Neural cell (in vitro differentiated cells): ENCODE results near the gene LGSN. TPM values are rescaled to one million over a fixed set of nuclear protein-coding genes. Genes with fewer than 3 reads are reported as not detected.

Source experiments
- H2AFZ ChIP-seq: fragments of 200-600, 300-800 bp; sonication (generic), shearing (Covaris generic); 2 replicates; pipeline ENCODE4 v1.6.0; 2014; ENCODE audit warnings: low read depth, mild to moderate bottlenecking, antibody characterized with exemption, low read length, moderate library complexity
- H3F3A ChIP-seq: fragments of 200-600 bp; shearing (Covaris generic); 2 replicates; pipeline ENCODE4 v1.6.1; 2016; ENCODE audit warnings: mild to moderate bottlenecking, moderate library complexity, mixed read lengths, antibody characterized with exemption, low read length; ENCODE audit not compliant: insufficient read depth, poor library complexity, severe bottlenecking
- H3K27ac ChIP-seq: fragments of 200-600, 300-800 bp; sonication (generic), shearing (Covaris generic); 2 replicates; pipeline ENCODE4 v1.5.1; 2014; ENCODE audit warnings: mild to moderate bottlenecking, low read length, moderate library complexity
- H3K27me3 ChIP-seq: fragments of 300-800, 200-600 bp; sonication (generic), shearing (Covaris generic); 2 replicates; pipeline ENCODE4 v1.6.0; 2014; ENCODE audit warnings: mild to moderate bottlenecking, low read depth, low read length, moderate library complexity; ENCODE audit not compliant: insufficient read depth
- H3K36me3 ChIP-seq: fragments of 300-800, 200-600 bp; sonication (generic), shearing (Covaris generic); 2 replicates; pipeline ENCODE4 v1.5.1; 2014; ENCODE audit warnings: mild to moderate bottlenecking, antibody characterized with exemption, low read length, moderate library complexity; ENCODE audit not compliant: insufficient read depth
- H3K4me2 ChIP-seq: fragments of 300-800, 200-600 bp; sonication (generic), shearing (Covaris generic); 2 replicates; pipeline ENCODE4 v1.6.0; 2014; ENCODE audit warnings: mild to moderate bottlenecking, low read length
- H3K4me3 ChIP-seq: fragments of 300-800, 200-600 bp; sonication (generic), shearing (Covaris generic); 2 replicates; pipeline ENCODE4 v1.5.1; 2014; ENCODE audit warnings: mild to moderate bottlenecking, low read length, moderate library complexity
- H3K79me2 ChIP-seq: fragments of 200-600 bp; shearing (Covaris generic); replicated peaks from 2 replicates; pipeline ENCODE4 v1.6.0; 2014; ENCODE audit warnings: mild to moderate bottlenecking, low read length, moderate library complexity; ENCODE audit not compliant: insufficient read depth
- H3K9ac ChIP-seq: fragments of 300-800, 200-600 bp; sonication (generic), shearing (Covaris generic); 2 replicates; pipeline ENCODE4 v1.6.1; 2016; ENCODE audit warnings: mild to moderate bottlenecking, low read length, mixed read lengths
- H3K9me2 ChIP-seq: fragments of 200-600 bp; shearing (Covaris generic); 2 replicates; pipeline ENCODE4 v1.6.1; 2016; ENCODE audit warnings: mild to moderate bottlenecking, low read length, mixed read lengths; ENCODE audit not compliant: insufficient read depth
- H3K9me3 ChIP-seq: fragments of 200-600, 300-800 bp; sonication (generic), shearing (Covaris generic); 2 replicates; pipeline ENCODE4 v1.6.1; 2016; ENCODE audit warnings: mild to moderate bottlenecking, mixed run types, low read length, moderate library complexity, mixed read lengths
- H4K20me1 ChIP-seq: fragments of 200-600 bp; shearing (Covaris generic); 2 replicates; pipeline ENCODE4 v1.6.1; 2016; ENCODE audit warnings: mild to moderate bottlenecking, mixed run types; ENCODE audit not compliant: insufficient read depth
- EP300 ChIP-seq: fragments of 450-650 bp; conservative IDR thresholded peaks from 2 replicates; pipeline ENCODE4 v1.6.1; 2014; ENCODE audit warnings: antibody characterized with exemption, mild to moderate bottlenecking, moderate library complexity; ENCODE audit not compliant: poor library complexity, severe bottlenecking
- EZH2 ChIP-seq: fragments of 200-600, 300-800 bp; shearing (Covaris generic), sonication (generic); IDR thresholded peaks from 2 replicates; pipeline ENCODE4 v1.6.1; 2014; ENCODE audit warnings: antibody characterized with exemption, low read length, borderline replicate concordance, mild to moderate bottlenecking; ENCODE audit not compliant: insufficient read depth, poor library complexity, severe bottlenecking
- MXI1 ChIP-seq: fragments of 450-650 bp; conservative IDR thresholded peaks from 2 replicates; pipeline ENCODE4 v1.6.1; 2014; ENCODE audit warnings: antibody characterized with exemption, mild to moderate bottlenecking; ENCODE audit not compliant: poor library complexity, severe bottlenecking
- POLR2AphosphoS5 ChIP-seq: IDR thresholded peaks from 2 replicates; pipeline ENCODE4 v1.6.1; 2012
- RAD21 ChIP-seq: fragments of 450-650 bp; conservative IDR thresholded peaks from 2 replicates; pipeline ENCODE4 v1.6.1; 2014; ENCODE audit warnings: antibody characterized with exemption, mild to moderate bottlenecking, moderate library complexity
- SMC3 ChIP-seq: fragments of 450-650 bp; conservative IDR thresholded peaks from 2 replicates; pipeline ENCODE4 v1.6.1; 2014; ENCODE audit warnings: antibody characterized with exemption, mild to moderate bottlenecking, moderate library complexity; ENCODE audit not compliant: poor library complexity
- TAF1 ChIP-seq: IDR thresholded peaks from 2 replicates; pipeline ENCODE4 v1.6.1; 2012; ENCODE audit warnings: low read depth
- polyA plus RNA-seq: library from polyadenylated mRNA; depleted of rRNA; stranded (reverse); fragments of >200 nt; gene quantifications from 2 replicates; pipeline ENCODE4 v1.2.3, GENCODE V29; 2014
- TF ChIP-seq, protein P1 (sequence below): fragments of 450-650 bp; IDR thresholded peaks from 2 replicates; pipeline ENCODE4 v1.5.1; 2014; ENCODE audit warnings: antibody characterized with exemption, mild to moderate bottlenecking, moderate library complexity; ENCODE audit not compliant: poor library complexity, severe bottlenecking
- TF ChIP-seq, protein P2 (sequence below): IDR thresholded peaks from 2 replicates; pipeline ENCODE4 v1.6.1; 2012; ENCODE audit warnings: borderline replicate concordance

Gene LGSN
- polyA plus RNA-seq, 1 donor from 2014 or later, result not detected

DNA sequence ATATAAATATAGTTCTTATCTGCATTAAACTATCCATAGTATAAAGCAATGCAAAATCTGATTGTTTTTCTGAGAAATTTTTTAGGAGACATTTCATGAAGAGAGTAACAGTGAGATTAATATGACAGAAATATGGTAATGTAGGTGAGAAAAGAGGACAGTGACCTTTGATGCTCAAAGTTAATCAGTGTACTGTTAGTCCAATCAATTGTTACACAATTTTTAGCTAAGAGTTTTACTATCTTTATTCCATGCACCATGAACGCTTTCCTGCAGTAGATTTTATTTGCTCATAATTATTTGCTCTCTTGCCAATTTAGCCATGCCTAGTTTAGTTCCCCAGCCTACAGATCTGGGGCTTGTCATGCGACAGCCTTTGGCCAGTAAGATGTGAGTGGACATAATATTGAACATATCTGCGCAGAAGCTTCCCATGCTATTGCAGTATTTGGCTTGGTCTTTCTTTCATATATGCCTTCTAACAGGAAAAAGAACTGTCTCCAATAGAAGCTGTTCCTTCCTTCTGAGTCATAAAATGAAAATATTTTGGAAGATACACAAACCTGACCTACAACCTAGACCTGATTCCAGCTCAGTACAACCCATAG lies 69.8 kb downstream of the LGSN start:
- Histone ChIP-seq H2AFZ (no peak overlapping the region), H3K4me3 (no peak overlapping the region), H3K79me2 (no peaks in the 10 kb centered on the region), H3K9me2 (no peaks in the 10 kb centered on the region), H3K4me2 (no peak overlapping the region), H3F3A (no peaks in the 10 kb centered on the region), H3K9ac (no peak overlapping the region), H4K20me1 (no peaks in the 10 kb centered on the region), H3K36me3 (no peaks in the 10 kb centered on the region), H3K9me3 (no peaks in the 10 kb centered on the region), H3K27me3 (no peaks in the 10 kb centered on the region), H3K27ac (no peak overlapping the region)
- TF ChIP-seq TAF1, result no peak

DNA sequence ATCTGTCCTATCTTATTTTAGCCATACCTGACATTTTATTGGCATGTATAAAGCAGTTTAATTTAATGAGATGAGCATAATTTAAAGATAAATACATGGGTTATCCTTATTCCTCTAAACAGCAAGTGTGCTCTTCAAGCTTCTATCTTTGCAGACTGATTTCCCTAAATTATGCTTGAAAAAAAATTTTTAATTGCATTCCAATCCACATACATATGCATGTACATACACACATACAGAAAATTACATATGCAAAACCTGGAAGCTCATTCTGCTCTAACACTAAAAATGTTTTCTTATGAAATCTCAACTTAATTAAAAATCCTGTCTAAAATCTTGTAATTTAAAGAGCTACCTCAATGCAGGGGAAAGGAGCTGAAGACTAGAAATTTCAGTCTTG lies 73.2 kb downstream of the LGSN start:
- H3K79me2 ChIP-seq, result no peaks in the 10 kb centered on the region
- H3K27ac ChIP-seq, result no peak overlapping the region
- TF ChIP-seq POLR2AphosphoS5 (no peak), SMC3 (no peak), TAF1 (no peak), EP300 (no peak), MXI1 (no peak), RAD21 (no peak), EZH2 (no peak)
- TF ChIP-seq, protein P1, sequence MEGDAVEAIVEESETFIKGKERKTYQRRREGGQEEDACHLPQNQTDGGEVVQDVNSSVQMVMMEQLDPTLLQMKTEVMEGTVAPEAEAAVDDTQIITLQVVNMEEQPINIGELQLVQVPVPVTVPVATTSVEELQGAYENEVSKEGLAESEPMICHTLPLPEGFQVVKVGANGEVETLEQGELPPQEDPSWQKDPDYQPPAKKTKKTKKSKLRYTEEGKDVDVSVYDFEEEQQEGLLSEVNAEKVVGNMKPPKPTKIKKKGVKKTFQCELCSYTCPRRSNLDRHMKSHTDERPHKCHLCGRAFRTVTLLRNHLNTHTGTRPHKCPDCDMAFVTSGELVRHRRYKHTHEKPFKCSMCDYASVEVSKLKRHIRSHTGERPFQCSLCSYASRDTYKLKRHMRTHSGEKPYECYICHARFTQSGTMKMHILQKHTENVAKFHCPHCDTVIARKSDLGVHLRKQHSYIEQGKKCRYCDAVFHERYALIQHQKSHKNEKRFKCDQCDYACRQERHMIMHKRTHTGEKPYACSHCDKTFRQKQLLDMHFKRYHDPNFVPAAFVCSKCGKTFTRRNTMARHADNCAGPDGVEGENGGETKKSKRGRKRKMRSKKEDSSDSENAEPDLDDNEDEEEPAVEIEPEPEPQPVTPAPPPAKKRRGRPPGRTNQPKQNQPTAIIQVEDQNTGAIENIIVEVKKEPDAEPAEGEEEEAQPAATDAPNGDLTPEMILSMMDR, result no peak
- TF ChIP-seq, protein P2, sequence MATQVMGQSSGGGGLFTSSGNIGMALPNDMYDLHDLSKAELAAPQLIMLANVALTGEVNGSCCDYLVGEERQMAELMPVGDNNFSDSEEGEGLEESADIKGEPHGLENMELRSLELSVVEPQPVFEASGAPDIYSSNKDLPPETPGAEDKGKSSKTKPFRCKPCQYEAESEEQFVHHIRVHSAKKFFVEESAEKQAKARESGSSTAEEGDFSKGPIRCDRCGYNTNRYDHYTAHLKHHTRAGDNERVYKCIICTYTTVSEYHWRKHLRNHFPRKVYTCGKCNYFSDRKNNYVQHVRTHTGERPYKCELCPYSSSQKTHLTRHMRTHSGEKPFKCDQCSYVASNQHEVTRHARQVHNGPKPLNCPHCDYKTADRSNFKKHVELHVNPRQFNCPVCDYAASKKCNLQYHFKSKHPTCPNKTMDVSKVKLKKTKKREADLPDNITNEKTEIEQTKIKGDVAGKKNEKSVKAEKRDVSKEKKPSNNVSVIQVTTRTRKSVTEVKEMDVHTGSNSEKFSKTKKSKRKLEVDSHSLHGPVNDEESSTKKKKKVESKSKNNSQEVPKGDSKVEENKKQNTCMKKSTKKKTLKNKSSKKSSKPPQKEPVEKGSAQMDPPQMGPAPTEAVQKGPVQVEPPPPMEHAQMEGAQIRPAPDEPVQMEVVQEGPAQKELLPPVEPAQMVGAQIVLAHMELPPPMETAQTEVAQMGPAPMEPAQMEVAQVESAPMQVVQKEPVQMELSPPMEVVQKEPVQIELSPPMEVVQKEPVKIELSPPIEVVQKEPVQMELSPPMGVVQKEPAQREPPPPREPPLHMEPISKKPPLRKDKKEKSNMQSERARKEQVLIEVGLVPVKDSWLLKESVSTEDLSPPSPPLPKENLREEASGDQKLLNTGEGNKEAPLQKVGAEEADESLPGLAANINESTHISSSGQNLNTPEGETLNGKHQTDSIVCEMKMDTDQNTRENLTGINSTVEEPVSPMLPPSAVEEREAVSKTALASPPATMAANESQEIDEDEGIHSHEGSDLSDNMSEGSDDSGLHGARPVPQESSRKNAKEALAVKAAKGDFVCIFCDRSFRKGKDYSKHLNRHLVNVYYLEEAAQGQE, result no peak
- H4K20me1 ChIP-seq, result no peaks in the 10 kb centered on the region
- no peak overlapping the region for H3K4me2 ChIP-seq
- no peaks in the 10 kb centered on the region for H3K36me3 ChIP-seq
- no peaks in the 10 kb centered on the region for H3K9me3 ChIP-seq
- H3K27me3 ChIP-seq, result no peaks in the 10 kb centered on the region
- H3K4me3 ChIP-seq, result no peak overlapping the region
- H3K9me2 ChIP-seq, result no peaks in the 10 kb centered on the region
- H3K9ac ChIP-seq, result no peak overlapping the region
- no peaks in the 10 kb centered on the region for H3F3A ChIP-seq
- no peak overlapping the region for H2AFZ ChIP-seq

DNA sequence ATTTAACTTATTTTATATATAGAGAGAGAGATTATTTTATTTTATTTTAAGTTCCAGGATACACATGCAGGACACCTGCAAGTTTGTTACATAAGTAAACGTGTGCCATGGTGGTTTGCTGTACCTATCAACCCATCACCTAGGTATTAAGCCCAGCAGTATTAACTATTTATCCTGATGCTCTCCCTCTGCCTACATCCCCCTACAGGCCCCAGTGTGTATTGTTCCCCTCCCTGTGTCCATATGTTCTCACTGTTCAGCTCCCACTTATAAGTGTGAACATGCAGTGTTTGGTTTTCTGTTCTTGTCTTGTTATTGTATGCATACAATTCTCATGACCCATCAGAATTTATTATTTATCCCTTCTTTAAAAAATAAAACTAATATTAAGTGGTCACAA lies 73.9 kb downstream of the LGSN start:
- Histone ChIP-seq H3F3A (no peaks in the 10 kb centered on the region), H3K27me3 (no peaks in the 10 kb centered on the region), H3K9me3 (no peaks in the 10 kb centered on the region), H3K36me3 (no peaks in the 10 kb centered on the region), H3K9ac (no peak overlapping the region), H3K4me2 (no peak overlapping the region), H3K4me3 (no peak overlapping the region), H3K9me2 (no peaks in the 10 kb centered on the region), H2AFZ (no peak overlapping the region), H4K20me1 (no peaks in the 10 kb centered on the region), H3K79me2 (no peaks in the 10 kb centered on the region), H3K27ac (no peak overlapping the region)
- TF ChIP-seq, protein P2, result no peak
- TF ChIP-seq RAD21 (no peak), POLR2AphosphoS5 (no peak), SMC3 (no peak), TAF1 (no peak), EP300 (no peak), EZH2 (no peak), MXI1 (no peak)
- TF ChIP-seq, protein P1, result no peak
